ENCODE results near the gene CCDC51. TPM values are rescaled to one million over a fixed set of nuclear protein-coding genes. Genes with fewer than 3 reads are reported as not detected.

Gene CCDC51
- total RNA-seq, 4 donors from 2014 or later: 23.4 to 33.3 (median 29.2) TPM

DNA sequence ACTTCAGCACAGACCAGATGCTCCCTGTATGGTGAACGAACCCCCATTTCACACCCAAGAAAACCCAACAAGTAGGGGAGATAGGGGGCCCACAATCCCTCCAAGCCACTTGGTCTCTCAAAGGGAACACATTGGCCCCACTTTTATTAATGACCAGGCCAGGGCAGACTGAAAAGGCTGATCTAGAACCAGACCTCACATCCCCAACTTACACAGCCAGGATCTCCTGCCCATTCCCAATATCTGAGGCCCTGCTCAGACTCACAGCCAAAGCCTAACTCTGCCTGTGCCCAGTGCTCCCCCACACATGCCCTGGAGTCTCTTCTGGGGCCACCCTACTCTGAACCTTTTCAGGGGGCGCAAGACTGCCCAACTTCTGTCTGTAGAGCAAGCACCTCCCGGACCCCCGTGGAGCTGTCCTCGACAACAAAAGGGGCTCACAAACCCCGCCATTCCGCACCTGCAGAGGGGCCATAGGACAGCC, 11.8 kb downstream of the CCDC51 start:
- TF ChIP-seq EP300 (IDR thresholded peaks at IDR 0.05): no peak
- no peak for TF ChIP-seq POLR2A (IDR thresholded peaks at IDR 0.05)
- TF ChIP-seq CTCF (IDR thresholded peaks at IDR 0.05): no peak
- Histone ChIP-seq H3K27ac (peak overlapping the region; percentile 95 to 98 (median 96)), H3K27me3 (no peaks in the 10 kb centered on the region), H3K36me3 (peaks cover 0 to 21% (median 7%) of the 10 kb centered on the region in 3 donors), H3K9me3 (no peaks in the 10 kb centered on the region), H3K4me3 (peak overlapping the region; percentile 74 to 87 (median 80)), H3K4me1 (peaks cover 0 to 89% (median 44%) of the 10 kb centered on the region in 4 donors)
- no peak for DNase-seq (ENCODE audit: low spot score in 2 of 2)
- WGBS, 2 donors: 79 to 81% methylated on average over 4 to 7 of the region's 7 CpGs

DNA sequence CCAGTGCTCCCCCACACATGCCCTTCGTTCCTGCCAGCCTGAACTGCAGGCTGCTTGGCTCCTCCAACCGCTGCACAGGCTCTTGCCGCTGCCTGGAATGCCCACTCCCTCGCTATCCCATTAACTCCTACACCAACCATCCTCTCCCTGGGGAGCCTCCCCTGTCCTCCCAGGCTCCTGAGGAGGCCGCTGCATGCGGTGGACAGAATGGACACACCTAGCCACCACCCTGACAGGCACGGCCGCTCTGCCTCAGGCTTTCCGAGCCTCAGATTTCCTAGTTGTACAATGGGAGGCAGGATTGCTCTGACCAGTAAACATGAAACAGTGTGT, 12.3 kb downstream of the CCDC51 start:
- H3K27me3 ChIP-seq: no peaks in the 10 kb centered on the region
- peaks cover 0 to 89% (median 41%) of the 10 kb centered on the region in 4 donors for H3K4me1 ChIP-seq
- peak overlapping the region in 3 of 4 donors; percentile 27 to 78 (median 74) for H3K4me3 ChIP-seq
- no peaks in the 10 kb centered on the region for H3K9me3 ChIP-seq
- peaks cover 0 to 21% (median 3%) of the 10 kb centered on the region in 3 donors for H3K36me3 ChIP-seq
- no peak for TF ChIP-seq POLR2A (IDR thresholded peaks at IDR 0.05)
- no peak for TF ChIP-seq CTCF (IDR thresholded peaks at IDR 0.05)
- no peak for TF ChIP-seq EP300 (IDR thresholded peaks at IDR 0.05)
- WGBS, 2 donors: 56 to 60% methylated on average over 9 of the region's 9 CpGs
- H3K27ac ChIP-seq: peak overlapping the region; percentile 95 to 98 (median 96)
- no peak for DNase-seq (ENCODE audit: low spot score in 2 of 2)

- Histone ChIP-seq H3K9me3 (no peaks in the 10 kb centered on the region), H3K4me1 (peaks cover 0 to 89% (median 41%) of the 10 kb centered on the region in 4 donors), H3K27ac (peak overlapping the region; percentile 95 to 98 (median 96)), H3K4me3 (peak overlapping the region in 3 of 4 donors; percentile 27 to 78 (median 74)), H3K27me3 (no peaks in the 10 kb centered on the region), H3K36me3 (peaks cover 0 to 20% (median 3%) of the 10 kb centered on the region in 3 donors)
- no peak for DNase-seq (ENCODE audit: low spot score in 2 of 2)
- WGBS, 2 donors: 19 to 26% methylated on average over 8 of the region's 8 CpGs
- peak in 1 of 2 donors; percentile 50 for TF ChIP-seq EP300 (IDR thresholded peaks at IDR 0.05)
- peak in 1 of 2 donors; percentile 46 for TF ChIP-seq POLR2A (IDR thresholded peaks at IDR 0.05)
- TF ChIP-seq CTCF (IDR thresholded peaks at IDR 0.05): no peak
Measured at GRCh38 chr3:48426944-48427629, 12.8 kb downstream of the CCDC51 start.

- DNase-seq (ENCODE audit: low spot score in 2 of 2): no peak
- Histone ChIP-seq H3K27ac (peak overlapping the region; percentile 95 to 98 (median 96)), H3K27me3 (no peaks in the 10 kb centered on the region), H3K36me3 (peaks cover 0 to 25% (median 3%) of the 10 kb centered on the region in 3 donors), H3K4me1 (peaks cover 0 to 92% (median 41%) of the 10 kb centered on the region in 4 donors), H3K4me3 (peak overlapping the region in 3 of 4 donors; percentile 2 to 78 (median 18)), H3K9me3 (no peaks in the 10 kb centered on the region)
- TF ChIP-seq EP300 (IDR thresholded peaks at IDR 0.05) (peak in 1 of 2 donors; percentile 19), CTCF (IDR thresholded peaks at IDR 0.05) (no peak), POLR2A (IDR thresholded peaks at IDR 0.05) (no peak)
- WGBS, 2 donors: 38 to 42% methylated on average over 11 of the region's 11 CpGs
Measured at GRCh38 chr3:48426401-48426909, 13.5 kb downstream of the CCDC51 start.

GRCh38 chr3:48425281-48425812, 14.6 kb downstream of the CCDC51 start:
- peak overlapping the region in 1 of 4 donors; percentile 13 for H3K4me3 ChIP-seq
- no peak for TF ChIP-seq EP300 (IDR thresholded peaks at IDR 0.05)
- no peak for TF ChIP-seq POLR2A (IDR thresholded peaks at IDR 0.05)
- TF ChIP-seq CTCF (IDR thresholded peaks at IDR 0.05): no peak
- no peaks in the 10 kb centered on the region for H3K27me3 ChIP-seq
- H3K36me3 ChIP-seq: peaks cover 0 to 36% (median 3%) of the 10 kb centered on the region in 3 donors
- peak overlapping the region; percentile 95 to 98 (median 96) for H3K27ac ChIP-seq
- H3K4me1 ChIP-seq: peaks cover 0 to 87% (median 39%) of the 10 kb centered on the region in 4 donors
- H3K9me3 ChIP-seq: no peaks in the 10 kb centered on the region
- WGBS, 2 donors: 24 to 42% methylated on average over 11 to 13 of the region's 13 CpGs
- no peak for DNase-seq (ENCODE audit: low spot score in 2 of 2)

All from tibial nerve (tissue), 4 donors.